ENCODE measurements around the gene SH3RF3.

- TF ChIP-seq CTCF (conservative IDR thresholded peaks at IDR 0.05 in 1 of 2, IDR thresholded peaks at IDR 0.05 in 1 of 2; ENCODE audit: low read depth in 1 of 2, low read length in 2 of 2), result no peak
- no peak for TF ChIP-seq EZH2 (IDR thresholded peaks at IDR 0.05; ENCODE audit: low read length, missing control alignments)
Measured at GRCh38 chr2:109348671-109349502, 219.9 kb downstream of the SH3RF3 start.

Data from fibroblast of lung (primary cell).